K562 (cell line): Measurements from ENCODE around the gene GABRR2. TPM values are rescaled to one million over a fixed set of nuclear protein-coding genes. Genes with fewer than 3 reads are reported as not detected.

Experiments used
- ATAC-seq: fragments of 200-7000 bp; cut with Tn5 transposase; 3 replicates; pipeline ENCODE4 v1.9.1; 2020; ENCODE audit warnings: moderate library complexity
- BruUV-seq: library from RNA; stranded (reverse); fragments of 400-500 nt; replicated peaks from 2 replicates; lab custom pipeline; 2021; lab: Mats Ljungman, UMichigan
- CTCF ChIA-PET: fragments of 300-600 bp; formaldehyde crosslinking; extraction: SDS; loops from one replicate; lab custom pipeline; 2021; ENCODE audit warnings: low intra/inter-chr PET ratio; lab: Yijun Ruan, JAX
- POLR2A ChIA-PET: fragments of 300-600, 350-650 bp; sonication (Branson Sonifier 250); formaldehyde crosslinking; extraction: SDS; loops from one replicate; lab custom pipeline; 2021; ENCODE audit warnings: antibody characterized with exemption, inconsistent platforms; lab: Yijun Ruan, JAX
- DNase-seq, 4 experiments: peaks; one replicate each; pipeline versions ENCODE4 v3.0.0 to v3.0.0-alpha.2; 2011 to 2018; ENCODE audit warnings: low spot score in 3 of 4, mixed read lengths in 3 of 4; ENCODE audit errors: extremely low read depth in 1 of 4
- FAIRE-seq: peaks from 2 replicates; lab custom pipeline; 2011; peaks lifted over from hg19 to GRCh38; lab: Jason Lieb, UNC
- H2AFZ ChIP-seq: 2 replicates; pipeline ENCODE4 v1.6.0; 2011; ENCODE audit warnings: low read depth, low read length, control low read depth, inconsistent platforms
- H3K27ac ChIP-seq: fragments of 200-600 bp; 3 replicates; pipeline ENCODE4 v1.8.0; 2011; ENCODE audit warnings: low read depth, mild to moderate bottlenecking, control low read depth, inconsistent platforms, low read length, moderate library complexity, mixed read lengths; ENCODE audit errors: extremely low read depth
- H3K27me3 ChIP-seq, 2 experiments: fragments of 300-600 bp in 1 of 2; 2 replicates in 1 of 2; 3 replicates in 1 of 2; pipeline versions ENCODE4 v1.6.0 to v1.8.0; 2011; ENCODE audit warnings: inconsistent platforms in 2 of 2, low read length in 2 of 2, mild to moderate bottlenecking in 1 of 2, mixed read lengths in 1 of 2, moderate library complexity in 1 of 2; ENCODE audit not compliant: control insufficient read depth in 2 of 2, insufficient read depth in 2 of 2
- H3K36me3 ChIP-seq: fragments of 300-600 bp; 3 replicates; pipeline ENCODE4 v1.8.0; 2011; ENCODE audit warnings: mild to moderate bottlenecking, low read length, inconsistent platforms; ENCODE audit not compliant: control insufficient read depth, insufficient read depth
- H3K4me1 ChIP-seq, 2 experiments: fragments of 200-600 bp in 1 of 2; replicated peaks in 1 of 2; 2 replicates in 1 of 2; 3 replicates in 1 of 2; pipeline versions ENCODE4 v1.5.1 to v1.8.0; 2011; ENCODE audit warnings: inconsistent platforms in 2 of 2, low read length in 2 of 2, mild to moderate bottlenecking in 1 of 2, mixed read lengths in 1 of 2, moderate library complexity in 1 of 2; ENCODE audit not compliant: control insufficient read depth in 2 of 2, insufficient read depth in 2 of 2
- H3K4me2 ChIP-seq: 2 replicates; pipeline ENCODE4 v1.6.1; 2011; ENCODE audit warnings: low read length, control low read depth, inconsistent platforms, mixed read lengths; ENCODE audit not compliant: insufficient read depth
- H3K4me3 ChIP-seq: fragments of 200-600 bp; sonication (generic), shearing (Covaris generic); 2 replicates; pipeline ENCODE4 v1.5.1; 2016; ENCODE audit warnings: control low read depth, inconsistent platforms
- H3K79me2 ChIP-seq: fragments of 200-600 bp; 3 replicates; pipeline ENCODE4 v1.8.0; 2011; ENCODE audit warnings: low read length, inconsistent platforms; ENCODE audit not compliant: control insufficient read depth, insufficient read depth
- H3K9ac ChIP-seq, 2 experiments: 2 replicates each; pipeline versions ENCODE4 v1.6.0 to v1.6.1; 2011; ENCODE audit warnings: low read depth in 2 of 2, low read length in 2 of 2, control low read depth in 1 of 2, inconsistent platforms in 1 of 2, mild to moderate bottlenecking in 1 of 2, mixed read lengths in 1 of 2; ENCODE audit not compliant: insufficient read depth in 1 of 2
- H3K9me1 ChIP-seq: one replicate; pipeline ENCODE4 v1.6.0; 2011; ENCODE audit warnings: inconsistent platforms, mild to moderate bottlenecking, low read length, moderate library complexity; ENCODE audit not compliant: control insufficient read depth, insufficient read depth
- H3K9me3 ChIP-seq: replicated peaks from 2 replicates; pipeline ENCODE4 v1.5.1; 2011; ENCODE audit warnings: low read depth, low read length, inconsistent platforms; ENCODE audit not compliant: control insufficient read depth, insufficient read depth
- H4K20me1 ChIP-seq: replicated peaks from 2 replicates; pipeline ENCODE4 v1.6.1; 2011; ENCODE audit warnings: low read length, inconsistent platforms, mixed read lengths; ENCODE audit not compliant: control insufficient read depth, insufficient read depth
- E2F6 ChIP-seq, 2 experiments: IDR thresholded peaks; 2 replicates each; pipeline ENCODE4 v1.6.1; 2011; ENCODE audit warnings: borderline replicate concordance in 1 of 2, control low read depth in 1 of 2, low read depth in 1 of 2, low read length in 1 of 2, mild to moderate bottlenecking in 1 of 2, mixed read lengths in 1 of 2, moderate library complexity in 1 of 2; ENCODE audit not compliant: insufficient read depth in 1 of 2, insufficient read length in 1 of 2, poor library complexity in 1 of 2, severe bottlenecking in 1 of 2; ENCODE audit errors: extremely low read depth in 1 of 2
- GTF2A2 ChIP-seq: IDR thresholded peaks from 2 replicates; pipeline ENCODE4 v1.6.1; 2016; ENCODE audit warnings: mild to moderate bottlenecking, missing genetic modification characterization, missing compliant biosample characterization
- HDAC8 ChIP-seq: fragments of 450-650 bp; IDR thresholded peaks from 2 replicates; pipeline ENCODE4 v1.6.1; 2016; ENCODE audit warnings: mild to moderate bottlenecking, missing genetic modification characterization, moderate library complexity, missing compliant biosample characterization
- IRF9 ChIP-seq: fragments of 450-650 bp; IDR thresholded peaks from 2 replicates; pipeline ENCODE4 v1.6.1; 2016; ENCODE audit warnings: missing biosample characterization, missing genetic modification characterization
- JUND ChIP-seq, 2 experiments: IDR thresholded peaks; 2 replicates in 1 of 2; 3 replicates in 1 of 2; pipeline ENCODE4 v1.6.1; 2011; ENCODE audit warnings: borderline replicate concordance in 2 of 2, low read depth in 2 of 2, low read length in 2 of 2, improper control_type of control experiment in 1 of 2, missing biosample characterization in 1 of 2, missing genetic modification characterization in 1 of 2, missing genetic modification reagents in 1 of 2
- KLF16 ChIP-seq: IDR thresholded peaks from 2 replicates; pipeline ENCODE4 v1.6.1; 2016; ENCODE audit warnings: antibody characterized with exemption
- MCM3 ChIP-seq: fragments of 450-650 bp; IDR thresholded peaks from 2 replicates; pipeline ENCODE4 v1.6.1; 2016
- MCM7 ChIP-seq, 2 experiments: fragments of 450-650 bp; IDR thresholded peaks; 2 replicates each; pipeline ENCODE4 v1.6.1; 2016 to 2018
- TAF9B ChIP-seq: fragments of 450-650 bp; IDR thresholded peaks from 2 replicates; pipeline ENCODE4 v1.6.1; 2018; ENCODE audit warnings: mild to moderate bottlenecking; ENCODE audit not compliant: partially characterized antibody
- TCF7L2 ChIP-seq: fragments of 150-350 bp; IDR thresholded peaks from 2 replicates; pipeline ENCODE4 v1.6.1; 2016; ENCODE audit warnings: low read depth, mild to moderate bottlenecking, low read length, moderate library complexity
- THRAP3 ChIP-seq: fragments of 450-650 bp; IDR thresholded peaks from 2 replicates; pipeline ENCODE4 v1.6.1; 2016; ENCODE audit warnings: mild to moderate bottlenecking, inconsistent platforms, borderline replicate concordance
- ZNF384 ChIP-seq: IDR thresholded peaks from 2 replicates; pipeline ENCODE4 v1.6.1; 2012; ENCODE audit warnings: low read depth, low read length, improper control_type of control experiment
- ZNF395 ChIP-seq: fragments of 200-800 bp; sonication (Bioruptor generic); IDR thresholded peaks from 2 replicates; pipeline ENCODE4 v1.6.1; 2017; ENCODE audit warnings: missing genetic modification characterization, missing compliant biosample characterization
- ZNF436 ChIP-seq: fragments of 250-450, 450-650 bp; sonication (Bioruptor Pico); formaldehyde crosslinking; IDR thresholded peaks from 2 replicates; pipeline ENCODE4 v1.7.0; 2020; ENCODE audit warnings: mild to moderate bottlenecking
- ZNF695 ChIP-seq: fragments of 450-650 bp; formaldehyde crosslinking; IDR thresholded peaks from 2 replicates; pipeline ENCODE4 v1.4.0; 2020; ENCODE audit warnings: mild to moderate bottlenecking, moderate library complexity
- WGBS: fragments of 100-300 bp; shearing (Covaris generic); methylation state at CpG from one replicate; pipeline ENCODE4 v1.1.6; 2016; ENCODE audit warnings: low coverage, mixed read lengths; ENCODE audit not compliant: insufficient coverage; ENCODE audit errors: missing lambda C conversion rate; 5-methylcytosine and 5-hydroxymethylcytosine counted together
- in situ Hi-C: fragments of 300-500 bp; cut with MboI; formaldehyde crosslinking; loops from 4 replicates; pipeline ENCODE4 v1.15.0; 2018; ENCODE audit warnings: inconsistent platforms, mixed read lengths
- intact Hi-C: fragments of 100-400 bp; cut with micrococcal nuclease; formaldehyde crosslinking; loops from 2 replicates; pipeline ENCODE4 v1.14.2; 2022
- polyA plus RNA-seq, 8 experiments: library from polyadenylated mRNA; depleted of rRNA in 4 of 8; stranded (reverse) in 5 of 8; unstranded in 3 of 8; fragments of >200 nt; fragmentation: Nextera tagmentation in 2 of 8; fragmentation: Illumina TruSeq in 1 of 8; extraction: Ambion mirVana in 2 of 8; extraction: Trizol in 1 of 8; gene quantifications; 2 replicates each; pipeline versions ENCODE4 v1.2.1 to v1.2.3, GENCODE V29; 2011 to 2014; ENCODE audit warnings: inconsistent platforms in 1 of 8, missing spikeins in 1 of 8
- total RNA-seq, 7 experiments: library from RNA; depleted of rRNA in 6 of 7; stranded (reverse); fragments of >200 nt in 6 of 7; fragmentation: Illumina TruSeq in 2 of 7; extraction: Trizol in 2 of 7; gene quantifications; 2 replicates each; pipeline versions ENCODE4 v1.2.1 to v1.2.3, GENCODE V29; 2011 to 2021; ENCODE audit warnings: low replicate concordance in 1 of 7
- TF ChIP-seq, protein P1 (sequence below): sonication (generic); formaldehyde crosslinking; IDR thresholded peaks from 2 replicates; pipeline ENCODE4 v1.8.1; 2023; ENCODE audit warnings: mild to moderate bottlenecking, missing genetic modification reagents

The GABRR2 gene
- total and polyA plus RNA-seq, 9 of the 15 experiments (the other 6 are each of a cell fraction or from before 2014, with no cell fraction given), result 0.09 to 0.13 (median 0.10) TPM; not detected in 6

- TF ChIP-seq ZNF384 (no peak), ZNF436 (CRISPR knock-in tag) (no peak), MCM3 (no peak), TCF7L2 (no peak), ZNF395 (no peak), MCM7 (IDR thresholded peaks at IDR 0.05) (no peak), THRAP3 (no peak), JUND (IDR thresholded peaks at IDR 0.05; ENCODE audit: borderline replicate concordance, low read depth, low read length) (no peak), JUND (tag; IDR thresholded peaks at IDR 0.05; ENCODE audit: borderline replicate concordance, low read depth, low read length) (no peak), ZNF695 (no peak), TAF9B (no peak), KLF16 (no peak), E2F6 (IDR thresholded peaks at IDR 0.05; ENCODE audit: borderline replicate concordance in 1 of 2, extremely low read depth in 1 of 2, insufficient read depth in 1 of 2, insufficient read length in 1 of 2, low read depth in 1 of 2, low read length in 1 of 2, poor library complexity in 1 of 2, severe bottlenecking in 1 of 2) (no peak), GTF2A2 (tag) (no peak), IRF9 (tag) (no peak), HDAC8 (tag) (no peak)
- TF ChIP-seq, protein P1, sequence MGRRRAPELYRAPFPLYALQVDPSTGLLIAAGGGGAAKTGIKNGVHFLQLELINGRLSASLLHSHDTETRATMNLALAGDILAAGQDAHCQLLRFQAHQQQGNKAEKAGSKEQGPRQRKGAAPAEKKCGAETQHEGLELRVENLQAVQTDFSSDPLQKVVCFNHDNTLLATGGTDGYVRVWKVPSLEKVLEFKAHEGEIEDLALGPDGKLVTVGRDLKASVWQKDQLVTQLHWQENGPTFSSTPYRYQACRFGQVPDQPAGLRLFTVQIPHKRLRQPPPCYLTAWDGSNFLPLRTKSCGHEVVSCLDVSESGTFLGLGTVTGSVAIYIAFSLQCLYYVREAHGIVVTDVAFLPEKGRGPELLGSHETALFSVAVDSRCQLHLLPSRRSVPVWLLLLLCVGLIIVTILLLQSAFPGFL (CRISPR knock-in tag), result no peak
- Histone ChIP-seq H3K9me3 (no peaks in the 10 kb centered on the region), H3K9me1 (no peaks in the 10 kb centered on the region), H2AFZ (no peak overlapping the region), H3K9ac (peak overlapping the region in 1 of 2 experiments; percentile 36; a peak in 1 of 4 replicates), H3K4me3 (no peak overlapping the region), H3K4me2 (no peak overlapping the region), H3K4me1 (no peaks in the 10 kb centered on the region; a peak in 1 of 5 replicates), H4K20me1 (no peaks in the 10 kb centered on the region), H3K27me3 (peaks cover 3 to 49% of the 10 kb centered on the region in 2 experiments; a peak in 3 of 5 replicates), H3K79me2 (no peaks in the 10 kb centered on the region), H3K27ac (no peak overlapping the region), H3K36me3 (no peaks in the 10 kb centered on the region)
- 13% methylated on average over 14 of the region's 14 CpGs for WGBS
- ChIA-PET POLR2A (interaction anchor here (1.2 kb wide), 1 partner anchor 14 kb away, joined by 4 read pairs; no protein-coding TSS in a partner anchor), CTCF (no interaction called here)
- ATAC-seq (0 out of 3 replicates have a peak, but pooled peaks have one; percentile 33), DNase-seq (no peak), FAIRE-seq (no peak)
- no TSS peak for BruUV-seq
- intact Hi-C loops (no loop called here), in situ Hi-C loops (no loop called here)
Observed at GRCh38 chr6:89270951-89271721, 44.0 kb downstream of the GABRR2 start.
